Dendritic cell treated with granulocyte-macrophage colony-stimulating factor and Interleukin-4, amounts not matched to agents 40 ng/mL and 50 ng/mL, for 4 days (primary cell): ENCODE data around the gene CCL21.
A peak's percentile ranks its signal among the peaks of the same experiment; 100 is the strongest.

ENCODE experiments used
- H3K27ac Mint-ChIP-seq: one replicate; pipeline ENCODE4 v1.8.0; 2022; ENCODE audit warnings: mild to moderate bottlenecking, mixed read lengths
- H3K27me3 Mint-ChIP-seq: one replicate; pipeline ENCODE4 v1.8.0; 2022; ENCODE audit warnings: mild to moderate bottlenecking, mixed read lengths
- H3K36me3 Mint-ChIP-seq: one replicate; pipeline ENCODE4 v1.8.0; 2022; ENCODE audit warnings: low read depth, mixed read lengths
- H3K4me1 Mint-ChIP-seq: one replicate; pipeline ENCODE4 v1.8.0; 2022; ENCODE audit warnings: low read depth, mixed read lengths
- H3K4me3 Mint-ChIP-seq: one replicate; pipeline ENCODE4 v1.8.0; 2022; ENCODE audit warnings: mild to moderate bottlenecking, moderate library complexity, mixed read lengths
- H3K9me3 Mint-ChIP-seq: one replicate; pipeline ENCODE4 v1.8.0; 2022; ENCODE audit warnings: mixed read lengths
- intact Hi-C: fragments of 100-400 bp; cut with micrococcal nuclease; formaldehyde crosslinking; loops from one replicate; pipeline ENCODE4 v1.15.0; 2022

CCL21 gene

GRCh38 chr9:34690983-34691935 lies 18.7 kb downstream of the CCL21 start, which contains the start of gene CCL19:
CCL19 (minus strand) TSS chr9:34691276; CDS start chr9:34691139, 137 bp downstream.
- no peaks in the 10 kb centered on the region for H3K36me3 Mint-ChIP-seq
- intact Hi-C loops = no loop called here
- peak within 1 kb of the TSS; percentile 64 for H3K27ac Mint-ChIP-seq
- H3K4me1 Mint-ChIP-seq = peaks cover 32% of the 10 kb centered on the region
- H3K27me3 Mint-ChIP-seq = peaks cover 14% of the 10 kb centered on the region
- no peak within 1 kb of the TSS for H3K4me3 Mint-ChIP-seq
- no peaks in the 10 kb centered on the region for H3K9me3 Mint-ChIP-seq

DNA sequence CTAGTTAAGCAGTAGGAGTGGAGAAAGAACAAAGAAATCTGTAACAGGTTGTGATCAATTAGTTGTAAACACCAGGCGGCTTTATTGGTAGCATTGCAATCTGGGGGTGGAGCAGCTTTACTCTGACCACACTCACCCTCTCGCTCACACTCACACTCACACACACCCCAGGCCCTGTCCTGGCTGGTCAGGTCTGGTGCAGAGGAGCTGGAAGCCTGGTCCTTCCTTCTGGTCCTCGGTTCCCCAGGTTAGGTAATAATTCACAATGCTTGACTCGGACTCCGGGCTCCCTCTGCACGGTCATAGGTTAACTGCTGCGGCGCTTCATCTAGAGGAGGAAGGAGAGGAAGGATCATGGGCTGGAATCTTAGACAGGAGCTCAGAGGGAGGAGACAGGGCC lies 20.4 kb downstream of the CCL21 start:
- no peaks in the 10 kb centered on the region for H3K9me3 Mint-ChIP-seq
- H3K27me3 Mint-ChIP-seq = peaks cover 14% of the 10 kb centered on the region
- no peak overlapping the region for H3K27ac Mint-ChIP-seq
- intact Hi-C loops = no loop called here
- H3K4me3 Mint-ChIP-seq = no peak overlapping the region
- H3K36me3 Mint-ChIP-seq = no peaks in the 10 kb centered on the region
- peaks cover 32% of the 10 kb centered on the region for H3K4me1 Mint-ChIP-seq

- Mint-ChIP-seq H3K27ac (no peak overlapping the region), H3K9me3 (no peaks in the 10 kb centered on the region), H3K4me3 (no peak overlapping the region), H3K36me3 (no peaks in the 10 kb centered on the region), H3K4me1 (peaks cover 32% of the 10 kb centered on the region), H3K27me3 (peaks cover 14% of the 10 kb centered on the region)
- intact Hi-C loops = no loop called here
Observed at GRCh38 chr9:34689116-34689470, 20.8 kb downstream of the CCL21 start.

GRCh38 chr9:34688329-34689115 lies 21.4 kb downstream of the CCL21 start:
- intact Hi-C loops = no loop called here
- no peaks in the 10 kb centered on the region for H3K36me3 Mint-ChIP-seq
- peaks cover 32% of the 10 kb centered on the region for H3K4me1 Mint-ChIP-seq
- no peak overlapping the region for H3K27ac Mint-ChIP-seq
- H3K27me3 Mint-ChIP-seq = peaks cover 14% of the 10 kb centered on the region
- H3K9me3 Mint-ChIP-seq = no peaks in the 10 kb centered on the region
- no peak overlapping the region for H3K4me3 Mint-ChIP-seq

DNA sequence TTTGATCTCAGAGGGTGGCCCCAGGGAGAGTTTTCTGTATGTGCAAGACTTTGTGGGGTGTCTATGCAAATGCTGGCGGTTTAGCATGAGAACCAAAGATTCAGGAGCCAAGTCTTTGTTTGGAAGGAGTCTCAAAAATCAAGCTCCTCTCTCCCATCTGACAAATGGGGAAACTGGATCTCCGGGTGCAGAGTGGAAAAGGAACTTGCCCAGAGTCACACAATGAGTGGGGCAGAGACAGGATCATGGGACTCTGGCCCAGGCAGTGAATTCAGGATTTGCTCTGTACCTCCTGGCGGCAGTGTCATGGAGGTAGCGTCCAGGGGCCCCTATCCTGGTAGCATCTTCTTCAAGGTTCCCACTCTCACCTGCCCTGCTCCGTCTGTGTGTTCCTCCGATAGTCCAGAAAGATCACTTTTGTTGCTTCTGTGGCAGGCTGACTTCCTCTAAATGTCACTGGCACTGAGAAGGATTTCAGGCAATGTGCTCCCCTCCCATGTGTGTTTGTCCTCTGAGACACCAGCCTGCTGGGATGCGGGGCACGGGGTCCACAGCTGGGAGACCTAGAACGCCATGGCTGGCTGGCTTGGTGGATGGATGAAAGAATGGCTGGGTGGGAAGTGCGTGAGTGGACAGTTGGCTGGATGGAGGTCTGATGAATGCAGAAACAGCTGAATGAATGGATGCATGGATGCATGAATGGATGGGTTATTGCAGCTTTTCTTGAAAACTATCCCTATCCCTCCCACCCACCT lies 22.5 kb downstream of the CCL21 start:
- H3K36me3 Mint-ChIP-seq = no peaks in the 10 kb centered on the region
- peak overlapping the region; percentile 21 for H3K27ac Mint-ChIP-seq
- peaks cover 32% of the 10 kb centered on the region for H3K4me1 Mint-ChIP-seq
- H3K27me3 Mint-ChIP-seq = peaks cover 14% of the 10 kb centered on the region
- intact Hi-C loops = no loop called here
- no peaks in the 10 kb centered on the region for H3K9me3 Mint-ChIP-seq
- no peak overlapping the region for H3K4me3 Mint-ChIP-seq

GRCh38 chr9:34686732-34687131 lies 23.2 kb downstream of the CCL21 start:
- Mint-ChIP-seq H3K27me3 (peaks cover 14% of the 10 kb centered on the region), H3K27ac (no peak overlapping the region), H3K4me1 (peaks cover 33% of the 10 kb centered on the region), H3K4me3 (no peak overlapping the region), H3K9me3 (no peaks in the 10 kb centered on the region), H3K36me3 (no peaks in the 10 kb centered on the region)
- intact Hi-C loops = no loop called here

DNA sequence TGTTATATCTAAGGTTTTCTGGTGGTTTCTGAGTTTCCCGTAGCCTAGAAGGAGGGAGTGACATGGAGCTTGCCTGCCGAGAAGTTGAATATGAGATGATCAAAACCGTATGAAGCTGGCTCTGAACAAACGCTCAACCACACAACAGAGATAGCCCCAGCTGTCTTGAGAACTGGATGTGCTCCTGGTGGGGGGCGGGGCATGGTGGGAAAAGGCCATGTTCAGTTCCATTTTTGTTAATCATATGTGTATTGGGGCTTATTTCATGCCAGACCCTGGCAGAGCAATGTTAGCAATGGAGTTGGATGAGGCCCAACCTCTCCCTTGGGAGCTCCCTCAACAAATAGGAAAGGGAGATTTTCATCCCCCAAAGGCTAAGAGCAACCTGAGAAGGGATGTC lies 23.7 kb downstream of the CCL21 start:
- Mint-ChIP-seq H3K27me3 (peaks cover 13% of the 10 kb centered on the region), H3K9me3 (no peaks in the 10 kb centered on the region), H3K27ac (no peak overlapping the region), H3K4me3 (no peak overlapping the region), H3K36me3 (no peaks in the 10 kb centered on the region), H3K4me1 (peaks cover 33% of the 10 kb centered on the region)
- intact Hi-C loops = no loop called here

DNA sequence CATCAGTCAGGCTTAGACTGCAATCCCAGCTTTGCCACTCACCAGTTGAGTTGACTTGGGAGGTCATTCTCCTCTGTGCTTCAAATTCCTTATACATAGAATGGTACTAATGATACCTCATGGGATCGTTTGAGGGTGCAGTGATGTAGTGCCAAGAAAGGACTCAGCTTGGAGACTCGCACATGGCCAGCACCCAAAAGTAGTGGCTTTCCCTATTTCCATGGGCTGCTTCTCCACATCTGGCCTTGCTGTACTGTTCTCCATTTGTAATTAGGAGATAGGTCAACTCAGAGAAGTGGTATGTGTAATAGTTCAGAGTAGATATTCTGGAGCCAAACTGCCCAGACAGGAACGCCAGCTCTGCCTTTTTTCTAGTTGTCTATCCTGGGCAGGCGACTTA lies 24.3 kb downstream of the CCL21 start:
- no peak overlapping the region for H3K4me3 Mint-ChIP-seq
- H3K27me3 Mint-ChIP-seq = peaks cover 7% of the 10 kb centered on the region
- intact Hi-C loops = no loop called here
- H3K36me3 Mint-ChIP-seq = no peaks in the 10 kb centered on the region
- no peaks in the 10 kb centered on the region for H3K9me3 Mint-ChIP-seq
- no peak overlapping the region for H3K27ac Mint-ChIP-seq
- peaks cover 27% of the 10 kb centered on the region for H3K4me1 Mint-ChIP-seq

DNA sequence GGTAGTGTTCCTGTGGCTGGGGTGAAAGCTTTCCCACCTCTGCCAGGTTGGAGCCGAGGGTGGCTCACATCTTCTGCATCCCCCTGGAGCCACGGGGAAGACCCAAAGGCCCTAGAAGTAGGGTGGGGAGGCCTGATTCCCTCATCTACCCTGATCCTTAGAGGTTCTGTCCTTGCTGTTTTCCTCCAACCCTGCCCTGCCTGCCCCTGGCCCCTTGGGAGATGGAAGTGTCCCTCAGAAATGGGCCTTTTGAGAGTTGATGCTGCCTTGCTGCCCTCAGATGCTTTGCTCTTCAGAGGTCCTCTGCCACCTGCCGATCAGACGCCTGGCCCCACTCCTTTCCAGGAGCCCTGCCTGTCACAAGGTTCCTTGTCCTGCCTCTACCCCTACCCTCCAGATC lies 25.1 kb downstream of the CCL21 start:
- intact Hi-C loops = no loop called here
- Mint-ChIP-seq H3K9me3 (no peaks in the 10 kb centered on the region), H3K4me3 (no peak overlapping the region), H3K36me3 (no peaks in the 10 kb centered on the region), H3K4me1 (peaks cover 27% of the 10 kb centered on the region), H3K27me3 (peaks cover 3% of the 10 kb centered on the region), H3K27ac (no peak overlapping the region)

- H3K36me3 Mint-ChIP-seq = no peaks in the 10 kb centered on the region
- H3K9me3 Mint-ChIP-seq = no peaks in the 10 kb centered on the region
- H3K27me3 Mint-ChIP-seq = no peaks in the 10 kb centered on the region
- H3K27ac Mint-ChIP-seq = no peak overlapping the region
- H3K4me3 Mint-ChIP-seq = no peak overlapping the region
- intact Hi-C loops = no loop called here
- peaks cover 27% of the 10 kb centered on the region for H3K4me1 Mint-ChIP-seq
Observed at GRCh38 chr9:34684145-34684544, 25.8 kb downstream of the CCL21 start.

DNA sequence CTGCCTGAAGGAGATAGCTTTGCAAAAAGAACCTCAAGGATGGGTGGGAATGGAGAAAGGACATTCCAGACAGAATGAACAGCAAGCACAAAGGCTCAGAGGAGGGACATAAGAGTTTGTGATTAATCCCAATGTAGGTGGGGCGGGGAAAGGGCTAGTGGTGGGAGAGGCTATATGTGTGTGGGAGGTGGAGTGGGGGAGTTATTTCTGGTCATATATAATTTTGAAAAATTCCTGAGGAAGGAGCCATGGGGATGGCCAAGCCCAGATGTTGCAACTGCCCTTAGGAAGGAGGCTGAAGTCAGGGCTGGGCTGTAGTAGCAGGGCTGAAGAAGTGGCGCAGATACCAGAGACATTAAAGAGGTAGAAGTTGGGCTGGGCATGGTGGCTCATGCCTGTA lies 34.1 kb downstream of the CCL21 start:
- Mint-ChIP-seq H3K4me3 (no peak overlapping the region), H3K36me3 (no peaks in the 10 kb centered on the region), H3K27ac (no peak overlapping the region), H3K27me3 (no peaks in the 10 kb centered on the region), H3K9me3 (no peaks in the 10 kb centered on the region), H3K4me1 (no peaks in the 10 kb centered on the region)
- intact Hi-C loops = loop anchor here (1.0 kb wide), 1 partner anchor 26 kb away; no protein-coding TSS in a partner anchor

DNA sequence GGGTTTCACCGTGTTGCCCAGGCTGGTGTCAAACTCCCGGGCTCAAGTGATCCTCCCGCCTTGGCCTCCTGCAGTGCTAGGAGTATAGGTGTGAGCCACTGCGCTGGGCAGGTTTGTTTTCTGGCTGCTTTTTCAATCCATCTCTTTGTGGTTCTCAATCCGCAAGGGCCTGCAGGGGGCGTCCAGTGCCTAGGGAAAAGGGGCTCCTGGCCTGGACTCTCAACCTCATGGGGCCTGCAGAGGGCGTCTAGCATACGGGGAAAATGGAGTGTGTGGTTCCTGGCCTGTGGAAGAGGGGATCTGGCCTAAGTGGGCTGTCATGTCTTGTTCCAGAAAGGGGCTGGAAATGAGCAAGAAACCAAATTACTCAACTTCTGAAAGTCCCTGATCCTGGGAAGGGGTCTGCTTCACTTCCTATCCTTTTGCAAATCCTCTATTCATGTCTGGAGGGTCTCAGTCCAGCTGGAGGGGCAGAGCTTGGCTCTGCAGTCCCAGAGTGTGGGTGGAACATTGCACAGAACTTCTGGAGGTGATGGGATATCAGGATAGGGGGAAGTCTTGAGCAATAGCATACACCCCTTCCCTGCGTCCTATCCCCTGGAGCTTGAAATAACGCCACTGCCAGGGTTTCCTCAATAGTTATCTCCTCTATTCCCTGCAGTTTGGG lies 34.8 kb downstream of the CCL21 start:
- Mint-ChIP-seq H3K27ac (no peak overlapping the region), H3K9me3 (no peaks in the 10 kb centered on the region), H3K4me3 (no peak overlapping the region), H3K36me3 (no peaks in the 10 kb centered on the region), H3K27me3 (no peaks in the 10 kb centered on the region), H3K4me1 (no peaks in the 10 kb centered on the region)
- intact Hi-C loops = loop anchor here (1.0 kb wide), 1 partner anchor 27 kb away; no protein-coding TSS in a partner anchor

- H3K27me3 Mint-ChIP-seq = no peaks in the 10 kb centered on the region
- peaks cover 3% of the 10 kb centered on the region for H3K9me3 Mint-ChIP-seq
- H3K4me1 Mint-ChIP-seq = no peaks in the 10 kb centered on the region
- intact Hi-C loops = no loop called here
- no peak overlapping the region for H3K4me3 Mint-ChIP-seq
- no peak overlapping the region for H3K27ac Mint-ChIP-seq
- peaks cover 2% of the 10 kb centered on the region for H3K36me3 Mint-ChIP-seq
Observed at GRCh38 chr9:34674440-34674839, 35.5 kb downstream of the CCL21 start.
